Measurements from ENCODE around the gene TMEM266.

TMEM266 gene

GRCh38 chr15:76065793-76066192, 6.0 kb downstream of the TMEM266 start:
- DNase-seq = no peak

- DNase-seq = no peak
These were observed 10.4 kb downstream of the TMEM266 start for GRCh38 chr15:76070192-76070591.

GRCh38 chr15:76070921-76071635, 11.3 kb downstream of the TMEM266 start:
- no peak for DNase-seq

- no peak for DNase-seq
These were observed 12.0 kb downstream of the TMEM266 start for GRCh38 chr15:76071806-76072205.

GRCh38 chr15:76073554-76073953, 13.8 kb downstream of the TMEM266 start:
- no peak for DNase-seq

- no peak for DNase-seq
These were observed 15.3 kb downstream of the TMEM266 start for GRCh38 chr15:76075046-76075445.

GRCh38 chr15:76078285-76078877, 18.6 kb downstream of the TMEM266 start:
- DNase-seq = no peak

GRCh38 chr15:76084256-76084655, 24.5 kb downstream of the TMEM266 start:
- DNase-seq = no peak

GRCh38 chr15:76098685-76099084, 38.9 kb downstream of the TMEM266 start:
- no peak for DNase-seq

- no peak for DNase-seq
These were observed 39.6 kb downstream of the TMEM266 start for GRCh38 chr15:76099388-76099787.

- DNase-seq = no peak
These were observed 40.6 kb downstream of the TMEM266 start for GRCh38 chr15:76100361-76100760.

GRCh38 chr15:76101655-76102054, 41.9 kb downstream of the TMEM266 start:
- no peak for DNase-seq

- no peak for DNase-seq
These were observed 45.6 kb downstream of the TMEM266 start for GRCh38 chr15:76105391-76105790.

GRCh38 chr15:76105911-76106310, 46.1 kb downstream of the TMEM266 start:
- no peak for DNase-seq

GRCh38 chr15:76107169-76107568, 47.4 kb downstream of the TMEM266 start:
- DNase-seq = peak; percentile 12

GRCh38 chr15:76108021-76108723, 48.4 kb downstream of the TMEM266 start:
- DNase-seq = no peak

GRCh38 chr15:76109046-76109445, 49.3 kb downstream of the TMEM266 start:
- DNase-seq = no peak

- no peak for DNase-seq
These were observed 54.8 kb downstream of the TMEM266 start for GRCh38 chr15:76114561-76114960.

- DNase-seq = no peak
These were observed 56.5 kb downstream of the TMEM266 start for GRCh38 chr15:76116138-76116885.

- no peak for DNase-seq
These were observed 57.4 kb downstream of the TMEM266 start for GRCh38 chr15:76117181-76117580.

- no peak for DNase-seq
These were observed 59.0 kb downstream of the TMEM266 start for GRCh38 chr15:76118767-76119166.

GRCh38 chr15:76123031-76123430, 63.2 kb downstream of the TMEM266 start:
- DNase-seq = no peak

GRCh38 chr15:76127169-76127568, 67.4 kb downstream of the TMEM266 start:
- no peak for DNase-seq
